DND-41 (cell line): ENCODE data around the gene ERG.

Experiments
- ATAC-seq: fragments of 200-7000 bp; cut with Tn5 transposase; 3 replicates; pipeline ENCODE4 v1.9.1; 2021; ENCODE audit warnings: low read depth; ENCODE audit not compliant: insufficient read depth
- DNase-seq: peaks from one replicate; pipeline ENCODE4 v3.0.0-alpha.2; 2020
- H2AFZ ChIP-seq: 2 replicates; pipeline ENCODE4 v1.6.0; 2012; ENCODE audit warnings: low read depth, low read length
- H3K27ac ChIP-seq: 2 replicates; pipeline ENCODE4 v1.5.1; 2012; ENCODE audit warnings: low read length, inconsistent platforms
- H3K27me3 ChIP-seq: fragments of 200-600 bp; sonication (generic); 2 replicates; pipeline ENCODE4 v1.6.0; 2012; ENCODE audit warnings: low read length, mild to moderate bottlenecking, inconsistent platforms; ENCODE audit not compliant: insufficient read depth, poor library complexity
- H3K36me3 ChIP-seq: 2 replicates; pipeline ENCODE4 v1.5.1; 2012; ENCODE audit warnings: low read length, inconsistent platforms; ENCODE audit not compliant: insufficient read depth
- H3K4me1 ChIP-seq: 2 replicates; pipeline ENCODE4 v1.5.1; 2012; ENCODE audit warnings: mild to moderate bottlenecking, low read length; ENCODE audit not compliant: insufficient read depth
- H3K4me2 ChIP-seq: 2 replicates; pipeline ENCODE4 v1.6.0; 2012; ENCODE audit warnings: mild to moderate bottlenecking, moderate library complexity, low read length, inconsistent platforms; ENCODE audit not compliant: insufficient read depth
- H3K4me3 ChIP-seq, 2 experiments: fragments of 200-600 bp in 1 of 2; shearing (Covaris generic) in 1 of 2; 2 replicates each; pipeline ENCODE4 v1.5.1; 2012 to 2016; ENCODE audit warnings: inconsistent platforms in 2 of 2, low read length in 2 of 2, mild to moderate bottlenecking in 2 of 2, low read depth in 1 of 2, moderate library complexity in 1 of 2
- H3K79me2 ChIP-seq: 2 replicates; pipeline ENCODE4 v1.6.0; 2012; ENCODE audit warnings: low read length, inconsistent platforms; ENCODE audit not compliant: insufficient read depth
- H3K9ac ChIP-seq: 2 replicates; pipeline ENCODE4 v1.6.0; 2012; ENCODE audit warnings: low read depth, mild to moderate bottlenecking, inconsistent platforms, low read length, moderate library complexity
- H3K9me3 ChIP-seq: 2 replicates; pipeline ENCODE4 v1.5.1; 2012; ENCODE audit warnings: low read length, moderate library complexity, mild to moderate bottlenecking, inconsistent platforms; ENCODE audit not compliant: insufficient read depth, severe bottlenecking
- H4K20me1 ChIP-seq: 2 replicates; pipeline ENCODE4 v1.6.0; 2012; ENCODE audit warnings: low read length; ENCODE audit not compliant: insufficient read depth
- EZH2 ChIP-seq: IDR thresholded peaks from 3 replicates; pipeline ENCODE4 v1.6.1; 2012; ENCODE audit warnings: borderline replicate concordance, low read depth, mild to moderate bottlenecking, moderate library complexity, low read length, inconsistent platforms; ENCODE audit not compliant: severe bottlenecking
- TF ChIP-seq, protein P1 (sequence below): IDR thresholded peaks from 2 replicates; pipeline ENCODE4 v1.5.1; 2012; ENCODE audit warnings: borderline replicate concordance, low read length, moderate library complexity, mild to moderate bottlenecking; ENCODE audit not compliant: poor library complexity, severe bottlenecking; ENCODE audit errors: extremely low read depth

ERG gene

GRCh38 chr21:38330666-38331065, 167.6 kb downstream of the ERG start:
- H3K27ac ChIP-seq = no peak overlapping the region
- no peak overlapping the region for H2AFZ ChIP-seq
- no peak for DNase-seq
- H3K9ac ChIP-seq = no peak overlapping the region
- no peak overlapping the region for H3K4me3 ChIP-seq
- TF ChIP-seq, protein P1, sequence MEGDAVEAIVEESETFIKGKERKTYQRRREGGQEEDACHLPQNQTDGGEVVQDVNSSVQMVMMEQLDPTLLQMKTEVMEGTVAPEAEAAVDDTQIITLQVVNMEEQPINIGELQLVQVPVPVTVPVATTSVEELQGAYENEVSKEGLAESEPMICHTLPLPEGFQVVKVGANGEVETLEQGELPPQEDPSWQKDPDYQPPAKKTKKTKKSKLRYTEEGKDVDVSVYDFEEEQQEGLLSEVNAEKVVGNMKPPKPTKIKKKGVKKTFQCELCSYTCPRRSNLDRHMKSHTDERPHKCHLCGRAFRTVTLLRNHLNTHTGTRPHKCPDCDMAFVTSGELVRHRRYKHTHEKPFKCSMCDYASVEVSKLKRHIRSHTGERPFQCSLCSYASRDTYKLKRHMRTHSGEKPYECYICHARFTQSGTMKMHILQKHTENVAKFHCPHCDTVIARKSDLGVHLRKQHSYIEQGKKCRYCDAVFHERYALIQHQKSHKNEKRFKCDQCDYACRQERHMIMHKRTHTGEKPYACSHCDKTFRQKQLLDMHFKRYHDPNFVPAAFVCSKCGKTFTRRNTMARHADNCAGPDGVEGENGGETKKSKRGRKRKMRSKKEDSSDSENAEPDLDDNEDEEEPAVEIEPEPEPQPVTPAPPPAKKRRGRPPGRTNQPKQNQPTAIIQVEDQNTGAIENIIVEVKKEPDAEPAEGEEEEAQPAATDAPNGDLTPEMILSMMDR = no peak
- no peak for TF ChIP-seq EZH2
- peaks cover 6% of the 10 kb centered on the region for H3K27me3 ChIP-seq
- H4K20me1 ChIP-seq = no peaks in the 10 kb centered on the region
- no peak for ATAC-seq
- H3K79me2 ChIP-seq = no peaks in the 10 kb centered on the region
- H3K4me2 ChIP-seq = no peak overlapping the region
- no peaks in the 10 kb centered on the region for H3K4me1 ChIP-seq
- no peaks in the 10 kb centered on the region for H3K9me3 ChIP-seq
- no peaks in the 10 kb centered on the region for H3K36me3 ChIP-seq
